SK-N-SH treated with all-trans-retinoic acid at 6 μM for 48 hours (cell line): ENCODE data around the gene DEPDC5.

ENCODE experiments used
- ARNTL ChIP-seq: fragments of 450-650 bp; formaldehyde crosslinking; IDR thresholded peaks from 2 replicates; pipeline ENCODE4 v1.5.0; 2020; ENCODE audit warnings: low read depth, mild to moderate bottlenecking, moderate library complexity, borderline replicate concordance
- CREB5 ChIP-seq: fragments of 250-450 bp; sonication (Bioruptor Pico); IDR thresholded peaks from 2 replicates; pipeline ENCODE4 v1.5.1; 2020; ENCODE audit warnings: low read depth, mild to moderate bottlenecking, moderate library complexity
- CSDC2 ChIP-seq: fragments of 250-450 bp; sonication (Bioruptor Pico); IDR thresholded peaks from 2 replicates; pipeline ENCODE4 v1.5.0; 2020; ENCODE audit warnings: mild to moderate bottlenecking, moderate library complexity
- CSRNP3 ChIP-seq: fragments of 250-450 bp; sonication (Bioruptor Pico); IDR thresholded peaks from 2 replicates; pipeline ENCODE4 v1.5.1; 2021; ENCODE audit warnings: mild to moderate bottlenecking, moderate library complexity
- ISL1 ChIP-seq: fragments of 250-450 bp; sonication (Bioruptor Pico); IDR thresholded peaks from 2 replicates; pipeline ENCODE4 v2.1.2; 2022; ENCODE audit warnings: mild to moderate bottlenecking, moderate library complexity
- PATZ1 ChIP-seq: fragments of 250-450 bp; sonication (Bioruptor Pico); IDR thresholded peaks from 2 replicates; pipeline ENCODE4 v1.8.0; 2020; ENCODE audit warnings: mild to moderate bottlenecking, moderate library complexity, borderline replicate concordance
- POU6F1 ChIP-seq: fragments of 250-450 bp; sonication (Bioruptor Pico); IDR thresholded peaks from 2 replicates; pipeline ENCODE4 v1.8.0; 2021; ENCODE audit warnings: low read depth, mild to moderate bottlenecking, moderate library complexity, borderline replicate concordance
- PPARA ChIP-seq: fragments of 250-450 bp; sonication (Bioruptor Pico); IDR thresholded peaks from 2 replicates; pipeline ENCODE4 v1.5.0; 2020; ENCODE audit warnings: mild to moderate bottlenecking, borderline replicate concordance
- RARB ChIP-seq: fragments of 250-450 bp; sonication (Bioruptor Pico); IDR thresholded peaks from 2 replicates; pipeline ENCODE4 v1.8.0; 2021; ENCODE audit warnings: mild to moderate bottlenecking, moderate library complexity
- SNAI2 ChIP-seq: fragments of 250-450 bp; sonication (Bioruptor Pico); IDR thresholded peaks from 2 replicates; pipeline ENCODE4 v1.5.0; 2020; ENCODE audit warnings: mild to moderate bottlenecking, moderate library complexity
- TSHZ2 ChIP-seq: fragments of 250-450 bp; sonication (Bioruptor Pico); IDR thresholded peaks from 2 replicates; pipeline ENCODE4 v1.5.0; 2020; ENCODE audit warnings: mild to moderate bottlenecking, moderate library complexity
- ZFP3 ChIP-seq: fragments of 250-450 bp; sonication (Bioruptor Pico); IDR thresholded peaks from 2 replicates; pipeline ENCODE4 v1.5.0; 2020; ENCODE audit warnings: mild to moderate bottlenecking, moderate library complexity
- ZFP30 ChIP-seq: fragments of 450-650 bp; formaldehyde crosslinking; IDR thresholded peaks from 2 replicates; pipeline ENCODE4 v1.5.0; 2022; ENCODE audit warnings: mild to moderate bottlenecking, moderate library complexity
- ZNF565 ChIP-seq: fragments of 450-650 bp; formaldehyde crosslinking; conservative IDR thresholded peaks from 2 replicates; pipeline ENCODE4 v1.5.0; 2020; ENCODE audit warnings: low read depth, mild to moderate bottlenecking, moderate library complexity

GRCh38 chr22:31933816-31934482 lies 180.1 kb downstream of the DEPDC5 start:
- TF ChIP-seq CSDC2 (CRISPR knock-in tag) (no peak), POU6F1 (CRISPR knock-in tag) (no peak), PPARA (CRISPR knock-in tag) (no peak), CREB5 (CRISPR knock-in tag) (no peak), ZNF565 (CRISPR knock-in tag) (no peak), RARB (CRISPR knock-in tag) (no peak), CSRNP3 (CRISPR knock-in tag) (no peak), ZFP30 (CRISPR knock-in tag) (no peak), ARNTL (CRISPR knock-in tag) (no peak), ISL1 (no peak), PATZ1 (no peak), TSHZ2 (CRISPR knock-in tag) (no peak), ZFP3 (no peak), SNAI2 (CRISPR knock-in tag) (no peak)
